PFSK-1 (cell line): ENCODE results near the gene NDUFS8.
A peak's percentile ranks its signal among the peaks of the same experiment; 100 is the strongest.

ENCODE experiments used
- FOXP2 ChIP-seq: optimal IDR thresholded peaks from 2 replicates; pipeline ENCODE3; 2011; ENCODE audit warnings: borderline replicate concordance, control low read depth, inconsistent platforms; ENCODE audit not compliant: insufficient read depth; ENCODE audit errors: extremely low read length, extremely low read depth
- POLR2AphosphoS5 ChIP-seq: IDR thresholded peaks from 2 replicates; pipeline ENCODE4 v1.6.1; 2012; ENCODE audit warnings: low read depth, mild to moderate bottlenecking, control low read depth, low read length, moderate library complexity
- SIN3A ChIP-seq: IDR thresholded peaks from 2 replicates; pipeline ENCODE4 v1.6.1; 2012; ENCODE audit warnings: mild to moderate bottlenecking, low read length, moderate library complexity, borderline replicate concordance; ENCODE audit not compliant: insufficient read depth
- TAF1 ChIP-seq: IDR thresholded peaks from 2 replicates; pipeline ENCODE4 v1.6.1; 2012; ENCODE audit warnings: low read length, control low read depth, borderline replicate concordance; ENCODE audit not compliant: insufficient read depth
- TF ChIP-seq, protein P1 (sequence below), 2 experiments: IDR thresholded peaks; 2 replicates each; pipeline versions ENCODE4 v1.6.1 to v1.8.0; 2011 to 2012; ENCODE audit warnings: low read depth in 2 of 2, low read length in 2 of 2, control low read depth in 1 of 2, inconsistent platforms in 1 of 2, mild to moderate bottlenecking in 1 of 2, moderate library complexity in 1 of 2; ENCODE audit not compliant: insufficient read depth in 1 of 2

Gene NDUFS8

DNA sequence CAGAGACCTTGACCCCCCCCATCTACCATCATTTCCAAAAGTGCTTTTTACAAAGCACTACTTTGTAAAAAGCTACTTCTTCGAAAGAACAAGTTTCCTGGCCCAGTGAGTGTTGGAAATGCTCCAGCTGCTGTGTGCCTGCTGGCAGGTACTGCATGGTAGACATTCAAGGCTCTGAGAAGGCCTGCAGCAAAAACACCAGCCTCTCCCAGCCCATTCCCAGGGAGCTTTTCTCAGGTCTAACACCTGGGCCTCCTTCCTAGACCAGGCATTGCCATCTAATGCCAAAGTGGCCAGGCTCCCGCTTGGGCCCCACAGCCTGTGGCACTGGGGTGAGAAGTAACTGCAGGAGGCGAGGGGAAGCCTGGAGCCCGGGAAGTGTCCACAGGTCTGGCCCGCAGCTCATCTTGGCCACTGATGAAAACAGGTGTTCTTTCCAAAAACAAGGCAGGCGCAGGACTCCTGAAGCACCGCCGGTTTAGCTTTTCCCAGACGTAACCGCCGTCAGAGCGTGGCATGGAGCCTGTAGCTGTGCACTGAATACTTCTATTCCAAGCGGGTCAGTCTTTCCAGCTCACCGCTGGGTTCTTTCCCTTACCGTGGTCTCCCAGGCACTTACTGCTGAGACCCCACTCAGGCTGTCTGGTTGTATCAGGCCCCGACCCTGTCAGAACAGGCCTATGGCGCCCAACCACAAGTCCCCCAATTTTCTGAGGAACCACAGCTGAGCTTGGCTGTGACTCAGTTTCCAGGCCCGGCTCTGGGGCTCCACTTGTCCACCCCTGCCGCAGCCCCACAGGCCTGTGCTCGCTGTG is 7.1 kb downstream of the NDUFS8 start:
- TF ChIP-seq FOXP2 (no peak), SIN3A (no peak), TAF1 (no peak), POLR2AphosphoS5 (no peak)
- TF ChIP-seq, protein P1, sequence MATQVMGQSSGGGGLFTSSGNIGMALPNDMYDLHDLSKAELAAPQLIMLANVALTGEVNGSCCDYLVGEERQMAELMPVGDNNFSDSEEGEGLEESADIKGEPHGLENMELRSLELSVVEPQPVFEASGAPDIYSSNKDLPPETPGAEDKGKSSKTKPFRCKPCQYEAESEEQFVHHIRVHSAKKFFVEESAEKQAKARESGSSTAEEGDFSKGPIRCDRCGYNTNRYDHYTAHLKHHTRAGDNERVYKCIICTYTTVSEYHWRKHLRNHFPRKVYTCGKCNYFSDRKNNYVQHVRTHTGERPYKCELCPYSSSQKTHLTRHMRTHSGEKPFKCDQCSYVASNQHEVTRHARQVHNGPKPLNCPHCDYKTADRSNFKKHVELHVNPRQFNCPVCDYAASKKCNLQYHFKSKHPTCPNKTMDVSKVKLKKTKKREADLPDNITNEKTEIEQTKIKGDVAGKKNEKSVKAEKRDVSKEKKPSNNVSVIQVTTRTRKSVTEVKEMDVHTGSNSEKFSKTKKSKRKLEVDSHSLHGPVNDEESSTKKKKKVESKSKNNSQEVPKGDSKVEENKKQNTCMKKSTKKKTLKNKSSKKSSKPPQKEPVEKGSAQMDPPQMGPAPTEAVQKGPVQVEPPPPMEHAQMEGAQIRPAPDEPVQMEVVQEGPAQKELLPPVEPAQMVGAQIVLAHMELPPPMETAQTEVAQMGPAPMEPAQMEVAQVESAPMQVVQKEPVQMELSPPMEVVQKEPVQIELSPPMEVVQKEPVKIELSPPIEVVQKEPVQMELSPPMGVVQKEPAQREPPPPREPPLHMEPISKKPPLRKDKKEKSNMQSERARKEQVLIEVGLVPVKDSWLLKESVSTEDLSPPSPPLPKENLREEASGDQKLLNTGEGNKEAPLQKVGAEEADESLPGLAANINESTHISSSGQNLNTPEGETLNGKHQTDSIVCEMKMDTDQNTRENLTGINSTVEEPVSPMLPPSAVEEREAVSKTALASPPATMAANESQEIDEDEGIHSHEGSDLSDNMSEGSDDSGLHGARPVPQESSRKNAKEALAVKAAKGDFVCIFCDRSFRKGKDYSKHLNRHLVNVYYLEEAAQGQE (IDR thresholded peaks at IDR 0.05; ENCODE audit: insufficient read depth in 1 of 2, low read depth in 2 of 2, low read length in 2 of 2), result no peak

DNA sequence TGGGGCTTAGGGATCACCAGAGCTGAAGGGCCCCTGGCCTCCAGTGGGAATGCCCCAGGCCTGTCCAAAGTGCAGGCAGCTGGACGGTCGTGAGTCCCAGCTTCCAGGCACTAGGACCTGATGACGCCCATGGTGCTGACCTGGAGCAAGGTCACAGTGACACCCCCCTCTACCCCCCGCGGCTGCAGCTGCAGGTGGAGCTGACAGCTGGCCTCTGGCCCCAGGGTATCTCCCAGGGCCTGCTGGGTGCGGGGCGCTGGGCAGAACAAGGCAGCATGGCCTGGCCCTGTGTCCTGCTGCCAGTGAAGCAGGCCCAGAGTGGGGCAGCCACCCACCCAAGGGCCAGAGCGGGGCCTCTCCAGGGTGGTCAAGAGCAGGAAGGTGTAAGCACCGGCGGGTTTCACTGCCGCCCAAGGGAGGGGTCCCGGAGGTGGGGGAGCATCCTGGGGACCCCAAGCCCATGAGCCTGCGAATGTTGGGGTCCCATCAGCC is 7.8 kb downstream of the NDUFS8 start:
- TF ChIP-seq TAF1, result no peak
- no peak for TF ChIP-seq POLR2AphosphoS5
- TF ChIP-seq, protein P1 (IDR thresholded peaks at IDR 0.05; ENCODE audit: insufficient read depth in 1 of 2, low read depth in 2 of 2, low read length in 2 of 2), result no peak
- peak; percentile 25 for TF ChIP-seq FOXP2
- no peak for TF ChIP-seq SIN3A

DNA sequence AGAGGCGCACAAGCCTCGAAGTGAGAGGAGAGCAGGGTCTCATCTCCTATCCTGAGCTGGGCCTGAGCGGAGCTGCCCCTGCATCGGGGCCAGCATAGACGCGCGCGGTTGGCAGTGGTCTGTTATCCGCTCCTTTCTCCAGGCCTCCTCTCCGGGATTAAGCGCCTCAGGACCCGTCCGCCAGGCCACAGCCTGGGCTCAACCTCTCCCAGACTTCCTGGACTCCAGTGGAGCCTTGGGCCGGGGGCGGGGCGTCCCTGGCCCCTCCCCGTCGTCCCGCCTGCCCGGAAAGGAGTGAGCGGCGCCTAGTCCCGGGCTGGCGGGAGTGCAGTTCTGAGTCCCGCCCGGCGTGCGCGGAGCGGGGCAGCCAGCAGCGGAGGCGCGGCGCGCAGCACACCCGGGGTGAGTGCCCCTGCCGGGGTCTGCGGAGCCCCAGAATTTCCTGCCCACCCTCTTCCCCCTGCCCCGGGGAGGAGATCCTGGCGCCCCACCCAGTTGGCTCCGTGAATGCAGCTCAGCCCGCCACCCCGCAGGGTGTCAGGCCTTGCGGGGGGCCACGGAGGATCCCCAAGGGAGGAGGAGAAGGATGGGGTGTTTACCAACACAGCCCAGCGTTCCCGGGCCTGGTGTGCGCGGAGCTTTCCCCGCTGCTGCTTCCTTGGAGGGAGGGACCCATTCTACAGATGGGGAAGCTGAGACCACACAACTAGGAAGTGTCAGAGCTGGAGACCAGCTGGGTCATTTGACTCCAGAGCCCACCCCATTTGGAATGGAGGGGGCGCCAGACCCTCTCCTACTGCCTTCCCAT is 8.4 kb downstream of the NDUFS8 start, which contains the start of gene TCIRG1:
Gene TCIRG1, plus strand, starts transcription at position 308 of the 808 bp plus-strand sequence. CDS start 2,247 bp downstream, outside the sequence.
- no peak for TF ChIP-seq FOXP2
- peak; percentile 72 for TF ChIP-seq POLR2AphosphoS5
- TF ChIP-seq TAF1, result peak; percentile 73; the same call in 1 of the 2 replicates
- TF ChIP-seq SIN3A, result no peak
- TF ChIP-seq, protein P1 (IDR thresholded peaks at IDR 0.05; ENCODE audit: insufficient read depth in 1 of 2, low read depth in 2 of 2, low read length in 2 of 2), result no peak

DNA sequence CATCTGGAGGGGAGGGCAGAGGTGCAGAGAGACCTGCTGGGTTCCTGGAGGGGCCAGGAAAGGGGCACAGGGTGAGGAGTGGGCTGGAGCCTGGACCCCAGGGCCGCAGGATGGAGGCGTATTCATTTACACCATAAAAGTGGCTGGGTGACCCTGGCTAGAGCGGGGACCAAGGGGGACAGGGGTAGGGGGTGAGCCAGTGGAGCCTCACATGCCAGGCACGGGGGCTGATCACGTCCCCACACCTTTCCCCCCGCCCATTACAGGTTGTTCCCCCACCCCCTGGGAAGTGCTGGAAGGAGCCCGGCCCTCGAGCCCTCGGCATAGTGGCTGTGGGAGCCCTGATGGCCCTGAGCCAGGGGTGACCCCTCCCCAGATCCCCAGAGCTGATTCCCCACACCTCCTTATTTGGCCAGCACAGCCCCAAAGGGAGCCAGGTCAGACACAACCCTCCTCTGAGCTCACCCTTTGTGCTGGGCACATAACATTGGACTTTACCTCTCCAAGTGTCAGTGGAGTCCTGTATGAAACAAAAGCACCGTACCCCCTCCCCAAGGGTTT is 9.1 kb downstream of the NDUFS8 start:
- no peak for TF ChIP-seq FOXP2
- TF ChIP-seq, protein P1 (IDR thresholded peaks at IDR 0.05; ENCODE audit: insufficient read depth in 1 of 2, low read depth in 2 of 2, low read length in 2 of 2), result no peak
